GM12878 (cell line): ENCODE measurements around the gene THSD4.

Experiments used
- IRF3 ChIP-seq: fragments of 450-650 bp; IDR thresholded peaks from 2 replicates; pipeline ENCODE4 v1.6.1; 2014; ENCODE audit warnings: mild to moderate bottlenecking
- JUND ChIP-seq: IDR thresholded peaks from 2 replicates; pipeline ENCODE4 v1.6.1; 2012; ENCODE audit warnings: low read depth, mild to moderate bottlenecking, low read length, improper control_type of control experiment, moderate library complexity
- RFX5 ChIP-seq: IDR thresholded peaks from 2 replicates; pipeline ENCODE4 v1.6.1; 2011; ENCODE audit warnings: low read depth, low read length, improper control_type of control experiment
- TF ChIP-seq, protein P1 (sequence below), 3 experiments: IDR thresholded peaks in 2 of 3; conservative IDR thresholded peaks in 1 of 3; 2 replicates each; pipeline ENCODE4 v1.5.1; 2011; ENCODE audit warnings: low read depth in 3 of 3, low read length in 3 of 3, mild to moderate bottlenecking in 3 of 3, control low read depth in 2 of 3, moderate library complexity in 2 of 3, inconsistent platforms in 1 of 3, mixed read lengths in 1 of 3; ENCODE audit not compliant: control insufficient read depth in 2 of 3, insufficient read depth in 1 of 3; ENCODE audit errors: extremely low read depth in 1 of 3

DNA sequence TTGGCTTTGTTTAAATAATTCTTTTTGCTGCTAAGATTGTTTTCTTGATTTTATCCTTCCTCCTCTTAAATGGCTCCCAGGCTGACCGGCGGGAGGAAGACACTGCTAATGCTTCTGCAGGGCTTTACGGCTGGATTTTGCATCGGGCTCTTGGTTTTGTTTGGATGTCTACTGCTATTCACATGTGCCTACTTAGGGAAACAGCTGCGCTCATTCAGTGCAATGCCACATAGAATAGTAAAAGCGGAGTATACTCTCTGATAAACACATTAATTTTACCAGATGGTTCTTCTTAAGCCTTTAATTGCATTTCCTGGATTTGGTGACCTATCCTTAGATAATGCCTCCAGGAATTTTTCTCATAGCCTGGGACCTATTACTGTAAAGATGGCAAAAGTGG lies 146.6 kb downstream of the THSD4 start:
- TF ChIP-seq, protein P1, sequence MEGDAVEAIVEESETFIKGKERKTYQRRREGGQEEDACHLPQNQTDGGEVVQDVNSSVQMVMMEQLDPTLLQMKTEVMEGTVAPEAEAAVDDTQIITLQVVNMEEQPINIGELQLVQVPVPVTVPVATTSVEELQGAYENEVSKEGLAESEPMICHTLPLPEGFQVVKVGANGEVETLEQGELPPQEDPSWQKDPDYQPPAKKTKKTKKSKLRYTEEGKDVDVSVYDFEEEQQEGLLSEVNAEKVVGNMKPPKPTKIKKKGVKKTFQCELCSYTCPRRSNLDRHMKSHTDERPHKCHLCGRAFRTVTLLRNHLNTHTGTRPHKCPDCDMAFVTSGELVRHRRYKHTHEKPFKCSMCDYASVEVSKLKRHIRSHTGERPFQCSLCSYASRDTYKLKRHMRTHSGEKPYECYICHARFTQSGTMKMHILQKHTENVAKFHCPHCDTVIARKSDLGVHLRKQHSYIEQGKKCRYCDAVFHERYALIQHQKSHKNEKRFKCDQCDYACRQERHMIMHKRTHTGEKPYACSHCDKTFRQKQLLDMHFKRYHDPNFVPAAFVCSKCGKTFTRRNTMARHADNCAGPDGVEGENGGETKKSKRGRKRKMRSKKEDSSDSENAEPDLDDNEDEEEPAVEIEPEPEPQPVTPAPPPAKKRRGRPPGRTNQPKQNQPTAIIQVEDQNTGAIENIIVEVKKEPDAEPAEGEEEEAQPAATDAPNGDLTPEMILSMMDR (IDR thresholded peaks at IDR 0.05 in 2 of 3, conservative IDR thresholded peaks at IDR 0.05 in 1 of 3; ENCODE audit: control insufficient read depth in 2 of 3, extremely low read depth in 1 of 3, insufficient read depth in 1 of 3, low read depth in 3 of 3, low read length in 3 of 3): no peak
- TF ChIP-seq RFX5 (no peak), JUND (no peak), IRF3 (no peak)
